NCI-H345 (cell line): Measurements from ENCODE around the gene TMEM218.

Experiments used
- DNase-seq: peaks from one replicate; lab custom pipeline; 2025; lab: John Stamatoyannopoulos, UW

Gene TMEM218

DNA sequence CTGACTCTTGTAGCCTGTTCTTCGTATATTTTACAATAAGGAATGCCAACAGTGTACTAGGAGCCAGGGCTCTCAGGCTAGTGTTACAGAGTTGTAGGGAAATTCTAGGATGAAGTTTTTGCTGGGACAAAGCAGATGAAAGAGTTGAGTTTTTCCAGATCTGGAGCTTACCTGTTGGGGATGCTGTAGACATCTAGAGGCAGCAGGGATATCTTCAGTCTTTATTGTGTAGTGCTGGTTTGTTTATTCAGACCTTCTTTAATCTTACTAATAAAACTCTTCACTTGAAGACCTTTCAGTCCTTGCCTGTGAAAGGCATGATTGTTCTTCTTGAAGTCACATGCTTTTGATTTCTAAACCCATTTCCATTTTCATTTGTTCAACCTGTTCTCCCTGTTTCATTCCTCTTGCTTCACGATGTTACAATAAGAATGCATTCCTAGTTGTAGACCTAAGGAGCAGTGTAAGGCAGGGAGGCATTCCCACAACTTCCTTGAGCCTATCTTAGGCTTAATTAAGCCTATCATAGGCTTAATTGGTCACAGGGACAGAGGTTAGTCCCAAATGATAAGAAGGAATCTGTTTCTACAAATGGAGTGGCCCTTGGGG, 56.2 kb downstream of the TMEM218 start:
- no peak for DNase-seq

DNA sequence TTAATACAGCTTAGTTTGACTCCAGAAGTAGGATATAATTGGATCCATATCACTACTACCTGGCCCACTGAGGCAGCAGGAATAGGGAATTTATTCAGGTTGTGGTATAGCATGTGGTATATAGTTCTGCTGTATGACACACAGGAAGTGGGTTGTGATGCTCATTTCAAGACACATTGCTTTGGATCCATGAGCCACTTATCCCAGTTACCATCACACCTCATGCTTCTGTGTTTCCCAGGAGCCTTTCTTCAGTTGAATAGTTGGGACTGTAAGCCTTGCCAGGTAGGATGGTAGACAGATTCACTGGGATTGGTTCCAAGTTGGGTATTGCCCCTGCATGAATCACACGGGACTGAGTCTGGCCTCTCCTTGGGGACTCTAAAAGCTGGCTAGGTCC, 58.3 kb downstream of the TMEM218 start:
- DNase-seq = no peak

DNA sequence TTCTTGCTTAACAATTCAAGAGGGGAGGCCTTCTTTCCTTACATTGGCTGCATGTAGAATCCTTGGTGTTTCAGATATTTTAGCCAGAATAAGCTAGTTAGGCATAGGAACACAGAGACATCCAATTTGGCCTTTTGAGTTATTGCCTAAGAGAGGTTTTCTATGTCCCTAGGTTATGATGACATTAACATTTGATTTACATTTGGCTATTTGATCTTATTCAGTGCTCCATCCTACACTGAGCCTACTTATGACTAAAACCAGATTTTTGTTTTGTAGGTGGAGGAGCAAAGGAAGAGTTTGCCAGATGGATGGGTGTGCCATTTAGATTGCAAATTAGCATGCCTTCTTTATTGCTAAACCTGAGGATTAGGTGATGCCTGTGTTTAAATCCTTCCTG, 59.4 kb downstream of the TMEM218 start:
- DNase-seq = no peak

DNA sequence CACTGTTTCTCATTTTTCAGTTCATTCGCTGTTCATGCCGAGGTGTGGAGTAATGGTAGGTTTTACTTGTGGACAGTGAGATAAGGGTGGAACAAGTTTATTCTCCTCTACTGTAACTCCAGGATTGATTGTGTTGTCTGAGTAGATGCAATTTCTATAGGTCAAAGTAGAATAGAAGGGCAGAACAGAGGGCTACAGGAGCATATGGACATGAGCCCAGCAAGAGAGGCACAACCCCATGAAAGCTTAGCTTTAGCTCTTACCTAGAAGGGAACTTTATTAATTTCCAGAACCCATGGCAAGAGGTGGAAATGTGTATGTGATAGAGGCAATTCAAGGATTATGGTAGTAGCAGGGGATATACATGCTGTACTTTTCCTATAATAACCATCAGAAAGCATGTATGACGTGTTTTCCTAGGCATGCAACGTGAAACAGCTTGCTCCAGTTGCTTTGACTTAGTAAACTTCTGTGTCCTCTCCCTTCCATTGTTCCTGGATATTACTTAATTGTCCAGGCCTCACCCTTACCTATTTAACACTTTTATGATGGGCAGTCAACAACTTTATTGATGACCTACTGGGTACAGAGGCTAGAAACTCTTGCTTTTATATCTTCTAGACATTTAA, 62.1 kb downstream of the TMEM218 start:
- DNase-seq = no peak
